ENCODE results near the gene ATP6V0E2.

The ATP6V0E2 gene

GRCh38 chr7:149850007-149850594 lies 23.7 kb upstream of the ATP6V0E2 start:
- TF ChIP-seq CTCF (IDR thresholded peaks at IDR 0.05; ENCODE audit: borderline replicate concordance, insufficient read depth, low read depth, low read length): no peak
- H3K4me3 ChIP-seq (ENCODE audit: low read depth, low read length): no peak overlapping the region

- no peak for TF ChIP-seq CTCF (IDR thresholded peaks at IDR 0.05; ENCODE audit: borderline replicate concordance, insufficient read depth, low read depth, low read length)
- H3K4me3 ChIP-seq (ENCODE audit: low read depth, low read length): no peak overlapping the region
Observed at GRCh38 chr7:149850716-149851115, 23.1 kb upstream of the ATP6V0E2 start.

GRCh38 chr7:149851449-149851848 lies 22.3 kb upstream of the ATP6V0E2 start:
- no peak for TF ChIP-seq CTCF (IDR thresholded peaks at IDR 0.05; ENCODE audit: borderline replicate concordance, insufficient read depth, low read depth, low read length)
- H3K4me3 ChIP-seq (ENCODE audit: low read depth, low read length): no peak overlapping the region

- no peak overlapping the region for H3K4me3 ChIP-seq (ENCODE audit: low read depth, low read length)
- TF ChIP-seq CTCF (IDR thresholded peaks at IDR 0.05; ENCODE audit: borderline replicate concordance, insufficient read depth, low read depth, low read length): no peak
Observed at GRCh38 chr7:149853157-149853556, 20.6 kb upstream of the ATP6V0E2 start.

- no peak for TF ChIP-seq CTCF (IDR thresholded peaks at IDR 0.05; ENCODE audit: borderline replicate concordance, insufficient read depth, low read depth, low read length)
- no peak overlapping the region for H3K4me3 ChIP-seq (ENCODE audit: low read depth, low read length)
Observed at GRCh38 chr7:149854611-149855360, 19.0 kb upstream of the ATP6V0E2 start.

GRCh38 chr7:149855361-149856305 lies 18.1 kb upstream of the ATP6V0E2 start:
- no peak for TF ChIP-seq CTCF (IDR thresholded peaks at IDR 0.05; ENCODE audit: borderline replicate concordance, insufficient read depth, low read depth, low read length)
- no peak overlapping the region for H3K4me3 ChIP-seq (ENCODE audit: low read depth, low read length)
